Stomach (tissue), 4 donors: ENCODE results near the gene LYRM4.

ENCODE experiments used
- POLR2A ChIP-seq, 4 donors: fragments of 450-650 bp; IDR thresholded peaks; one replicate each; pipeline ENCODE4 v1.6.1; 2016; ENCODE audit warnings: antibody characterized with exemption in 4 of 4, control low read depth in 2 of 4, mild to moderate bottlenecking in 1 of 4, moderate library complexity in 1 of 4
- POLR2AphosphoS5 ChIP-seq, 3 donors: sonication (generic); formaldehyde crosslinking; IDR thresholded peaks; one replicate each; pipeline ENCODE4 v1.6.1; 2016; ENCODE audit warnings: antibody characterized with exemption in 3 of 3
- TF ChIP-seq, protein P1 (sequence below), 7 experiments: fragments of 450-650 bp in 4 of 7; fragments of 200-600 bp in 3 of 7; sonication (generic) in 3 of 7; IDR thresholded peaks; one replicate each; pipeline ENCODE4 v1.5.1; 2016 to 2019; ENCODE audit warnings: antibody characterized with exemption in 7 of 7, control low read depth in 2 of 7, mild to moderate bottlenecking in 1 of 7

DNA sequence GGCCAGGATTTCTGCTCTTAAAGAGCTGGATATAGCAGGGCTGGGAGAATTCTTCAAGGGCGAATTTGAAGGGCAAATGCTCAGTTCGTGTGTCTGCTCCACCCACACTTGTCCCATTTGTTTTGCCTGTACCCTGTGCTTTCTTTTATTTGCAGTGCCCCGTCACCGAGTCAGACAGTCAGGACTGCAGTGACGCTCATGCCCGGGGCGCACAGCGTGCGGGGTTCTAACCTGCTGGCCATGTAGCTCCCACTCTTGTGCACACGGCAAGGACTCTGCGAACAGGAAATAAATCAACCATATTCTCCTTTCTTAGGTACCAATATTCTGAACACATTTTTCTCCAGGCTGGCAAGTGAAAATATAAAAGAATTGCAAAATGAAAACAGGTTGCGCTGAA, 17.7 kb downstream of the LYRM4 start:
- TF ChIP-seq, protein P1, sequence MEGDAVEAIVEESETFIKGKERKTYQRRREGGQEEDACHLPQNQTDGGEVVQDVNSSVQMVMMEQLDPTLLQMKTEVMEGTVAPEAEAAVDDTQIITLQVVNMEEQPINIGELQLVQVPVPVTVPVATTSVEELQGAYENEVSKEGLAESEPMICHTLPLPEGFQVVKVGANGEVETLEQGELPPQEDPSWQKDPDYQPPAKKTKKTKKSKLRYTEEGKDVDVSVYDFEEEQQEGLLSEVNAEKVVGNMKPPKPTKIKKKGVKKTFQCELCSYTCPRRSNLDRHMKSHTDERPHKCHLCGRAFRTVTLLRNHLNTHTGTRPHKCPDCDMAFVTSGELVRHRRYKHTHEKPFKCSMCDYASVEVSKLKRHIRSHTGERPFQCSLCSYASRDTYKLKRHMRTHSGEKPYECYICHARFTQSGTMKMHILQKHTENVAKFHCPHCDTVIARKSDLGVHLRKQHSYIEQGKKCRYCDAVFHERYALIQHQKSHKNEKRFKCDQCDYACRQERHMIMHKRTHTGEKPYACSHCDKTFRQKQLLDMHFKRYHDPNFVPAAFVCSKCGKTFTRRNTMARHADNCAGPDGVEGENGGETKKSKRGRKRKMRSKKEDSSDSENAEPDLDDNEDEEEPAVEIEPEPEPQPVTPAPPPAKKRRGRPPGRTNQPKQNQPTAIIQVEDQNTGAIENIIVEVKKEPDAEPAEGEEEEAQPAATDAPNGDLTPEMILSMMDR (IDR thresholded peaks at IDR 0.05): no peak
- TF ChIP-seq POLR2A (IDR thresholded peaks at IDR 0.05): no peak
- TF ChIP-seq POLR2AphosphoS5 (IDR thresholded peaks at IDR 0.05): no peak
